ENCODE data around the gene TRIM45.
"Not testable (repeated sequence)": the region's sequence is repeated elsewhere in the genome, so short reads cannot be mapped to it uniquely, and the experiment has no call there.

The TRIM45 gene

GRCh38 chr1:117121589-117122329 is at the start of gene TRIM45:
TSS of gene TRIM45 (minus strand) at chr1:117121749. CDS start at chr1:117121201, 548 bp downstream.
- peak within 1 kb of the TSS; percentile 74 for H3K4me3 Mint-ChIP-seq
- DNase-seq (peak; percentile 88), ATAC-seq (peak; percentile 87)
- no peak within 1 kb of the TSS for H3K27ac Mint-ChIP-seq
- H3K4me1 Mint-ChIP-seq: peaks cover 9% of the 10 kb centered on the region
- peaks cover 12% of the 10 kb centered on the region for H3K27me3 Mint-ChIP-seq
- no peaks in the 10 kb centered on the region for H3K36me3 Mint-ChIP-seq (ENCODE audit: low read depth)
- no peaks in the 10 kb centered on the region for H3K9me3 Mint-ChIP-seq

GRCh38 chr1:117169871-117170596 is 48.5 kb upstream of the TRIM45 start:
- H3K4me1 Mint-ChIP-seq: peaks cover 6% of the 10 kb centered on the region
- no peaks in the 10 kb centered on the region for H3K9me3 Mint-ChIP-seq
- H3K27me3 Mint-ChIP-seq: peaks cover 4% of the 10 kb centered on the region
- no peak overlapping the region for H3K27ac Mint-ChIP-seq
- no peak for DNase-seq
- no peaks in the 10 kb centered on the region for H3K36me3 Mint-ChIP-seq (ENCODE audit: low read depth)
- no peak overlapping the region for H3K4me3 Mint-ChIP-seq
- no peak for ATAC-seq

GRCh38 chr1:117167402-117167801 is 45.9 kb upstream of the TRIM45 start:
- Mint-ChIP-seq H3K27ac (no peak overlapping the region), H3K36me3 (ENCODE audit: low read depth) (no peaks in the 10 kb centered on the region), H3K9me3 (no peaks in the 10 kb centered on the region), H3K27me3 (peaks cover 7% of the 10 kb centered on the region), H3K4me3 (no peak overlapping the region), H3K4me1 (peaks cover 6% of the 10 kb centered on the region)
- ATAC-seq (no peak), DNase-seq (no peak)

- Mint-ChIP-seq H3K4me3 (no peak overlapping the region), H3K4me1 (peaks cover 6% of the 10 kb centered on the region), H3K36me3 (ENCODE audit: low read depth) (no peaks in the 10 kb centered on the region), H3K27me3 (peaks cover 13% of the 10 kb centered on the region), H3K27ac (no peak overlapping the region), H3K9me3 (no peaks in the 10 kb centered on the region)
- no peak for DNase-seq
- ATAC-seq: no peak
These were observed 44.5 kb upstream of the TRIM45 start for GRCh38 chr1:117166076-117166475.

GRCh38 chr1:117164209-117164608 is 42.7 kb upstream of the TRIM45 start:
- H3K4me1 Mint-ChIP-seq: peaks cover 6% of the 10 kb centered on the region
- no peaks in the 10 kb centered on the region for H3K36me3 Mint-ChIP-seq (ENCODE audit: low read depth)
- H3K27ac Mint-ChIP-seq: no peak overlapping the region
- ATAC-seq (no peak), DNase-seq (no peak)
- H3K9me3 Mint-ChIP-seq: no peaks in the 10 kb centered on the region
- no peak overlapping the region for H3K4me3 Mint-ChIP-seq
- H3K27me3 Mint-ChIP-seq: peaks cover 13% of the 10 kb centered on the region

- H3K4me3 Mint-ChIP-seq: no peak overlapping the region
- peaks cover 10% of the 10 kb centered on the region for H3K27me3 Mint-ChIP-seq
- ATAC-seq (no peak), DNase-seq (no peak)
- H3K9me3 Mint-ChIP-seq: no peaks in the 10 kb centered on the region
- peaks cover 6% of the 10 kb centered on the region for H3K4me1 Mint-ChIP-seq
- H3K27ac Mint-ChIP-seq: no peak overlapping the region
- H3K36me3 Mint-ChIP-seq (ENCODE audit: low read depth): no peaks in the 10 kb centered on the region
These were observed 41.3 kb upstream of the TRIM45 start for GRCh38 chr1:117162816-117163215.

- Mint-ChIP-seq H3K27ac (no peak overlapping the region), H3K27me3 (peaks cover 8% of the 10 kb centered on the region), H3K4me1 (no peaks in the 10 kb centered on the region), H3K36me3 (ENCODE audit: low read depth) (no peaks in the 10 kb centered on the region), H3K9me3 (no peaks in the 10 kb centered on the region), H3K4me3 (no peak overlapping the region)
- DNase-seq: no peak
- no peak for ATAC-seq
These were observed 40.3 kb upstream of the TRIM45 start for GRCh38 chr1:117161887-117162286.

GRCh38 chr1:117151305-117151704 is 29.8 kb upstream of the TRIM45 start:
- H3K4me1 Mint-ChIP-seq; DNase-seq; H3K4me3 Mint-ChIP-seq; H3K9me3 Mint-ChIP-seq; H3K27me3 Mint-ChIP-seq; ATAC-seq; H3K36me3 Mint-ChIP-seq (ENCODE audit: low read depth); H3K27ac Mint-ChIP-seq: not testable (repeated sequence)

- Mint-ChIP-seq H3K27me3 (peaks cover 9% of the 10 kb centered on the region), H3K36me3 (ENCODE audit: low read depth) (no peaks in the 10 kb centered on the region)
These were observed 28.8 kb upstream of the TRIM45 start for GRCh38 chr1:117150316-117150715.

GRCh38 chr1:117147856-117148588 is 26.5 kb upstream of the TRIM45 start:
- Mint-ChIP-seq H3K36me3 (ENCODE audit: low read depth) (no peaks in the 10 kb centered on the region), H3K27me3 (peaks cover 9% of the 10 kb centered on the region), H3K4me3 (no peak overlapping the region), H3K9me3 (peaks cover 4% of the 10 kb centered on the region), H3K4me1 (no peaks in the 10 kb centered on the region), H3K27ac (no peak overlapping the region)
- DNase-seq (no peak), ATAC-seq (no peak)

More at GRCh38 chr1:117150316-117150715, 28.8 kb upstream of the TRIM45 start:
- peaks cover 4% of the 10 kb centered on the region for H3K9me3 Mint-ChIP-seq
- ATAC-seq (no peak), DNase-seq (no peak)
- no peak overlapping the region for H3K4me3 Mint-ChIP-seq
- H3K4me1 Mint-ChIP-seq: no peaks in the 10 kb centered on the region
- no peak overlapping the region for H3K27ac Mint-ChIP-seq

- ATAC-seq (no peak), DNase-seq (no peak)
- Mint-ChIP-seq H3K27me3 (peaks cover 9% of the 10 kb centered on the region), H3K36me3 (ENCODE audit: low read depth) (no peaks in the 10 kb centered on the region), H3K4me1 (no peaks in the 10 kb centered on the region), H3K27ac (no peak overlapping the region), H3K9me3 (peaks cover 4% of the 10 kb centered on the region), H3K4me3 (no peak overlapping the region)
These were observed 25.8 kb upstream of the TRIM45 start for GRCh38 chr1:117147341-117147831.

- ATAC-seq (no peak), DNase-seq (no peak)
- Mint-ChIP-seq H3K27ac (no peak overlapping the region), H3K9me3 (peaks cover 3% of the 10 kb centered on the region), H3K27me3 (peaks cover 9% of the 10 kb centered on the region), H3K4me1 (no peaks in the 10 kb centered on the region), H3K36me3 (ENCODE audit: low read depth) (no peaks in the 10 kb centered on the region), H3K4me3 (no peak overlapping the region)
These were observed 25.2 kb upstream of the TRIM45 start for GRCh38 chr1:117146575-117147340.

- H3K9me3 Mint-ChIP-seq: no peaks in the 10 kb centered on the region
- ATAC-seq (no peak), DNase-seq (no peak)
- no peaks in the 10 kb centered on the region for H3K4me1 Mint-ChIP-seq
- no peak overlapping the region for H3K4me3 Mint-ChIP-seq
- no peak overlapping the region for H3K27ac Mint-ChIP-seq
- H3K36me3 Mint-ChIP-seq (ENCODE audit: low read depth): no peaks in the 10 kb centered on the region
- H3K27me3 Mint-ChIP-seq: peaks cover 9% of the 10 kb centered on the region
These were observed 24.5 kb upstream of the TRIM45 start for GRCh38 chr1:117146072-117146471.

GRCh38 chr1:117143871-117144270 is 22.3 kb upstream of the TRIM45 start:
- ATAC-seq: no peak
- Mint-ChIP-seq H3K4me1 (no peaks in the 10 kb centered on the region), H3K9me3 (no peaks in the 10 kb centered on the region), H3K4me3 (no peak overlapping the region), H3K27ac (no peak overlapping the region), H3K36me3 (ENCODE audit: low read depth) (no peaks in the 10 kb centered on the region), H3K27me3 (peaks cover 9% of the 10 kb centered on the region)
- no peak for DNase-seq
